HG03521 (cell line): ENCODE measurements around the gene RPS3.
"Not testable (repeated sequence)": the region's sequence is repeated elsewhere in the genome, so short reads cannot be mapped to it uniquely, and the experiment has no call there.

ENCODE experiments used
- ATAC-seq: cut with Tn5 transposase; IDR thresholded peaks from one replicate; pipeline ENCODE4 v1.9.1; 2021; ENCODE audit warnings: mild to moderate bottlenecking, moderate library complexity; ENCODE audit not compliant: unreplicated experiment

Gene RPS3

DNA sequence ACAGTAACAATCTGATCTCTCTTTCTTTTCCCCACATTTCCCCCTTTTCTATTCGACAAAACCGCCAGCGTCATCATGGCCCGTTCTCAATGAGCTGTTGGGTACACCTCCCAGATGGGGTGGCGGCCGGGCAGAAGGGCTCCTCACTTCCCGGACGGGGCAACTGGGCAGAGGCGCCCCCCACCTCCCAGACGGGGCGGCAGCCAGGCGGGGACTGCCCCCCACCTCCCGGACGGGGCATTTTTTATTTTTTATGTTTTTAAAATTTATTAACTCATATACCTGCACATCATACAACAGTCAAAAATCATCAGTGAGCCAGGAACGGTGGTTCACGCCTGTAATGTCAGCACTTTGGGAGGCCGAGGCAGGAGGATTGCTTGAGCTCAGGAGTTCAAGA, 20.5 kb upstream of the RPS3 start:
- ATAC-seq, result not testable (repeated sequence)

DNA sequence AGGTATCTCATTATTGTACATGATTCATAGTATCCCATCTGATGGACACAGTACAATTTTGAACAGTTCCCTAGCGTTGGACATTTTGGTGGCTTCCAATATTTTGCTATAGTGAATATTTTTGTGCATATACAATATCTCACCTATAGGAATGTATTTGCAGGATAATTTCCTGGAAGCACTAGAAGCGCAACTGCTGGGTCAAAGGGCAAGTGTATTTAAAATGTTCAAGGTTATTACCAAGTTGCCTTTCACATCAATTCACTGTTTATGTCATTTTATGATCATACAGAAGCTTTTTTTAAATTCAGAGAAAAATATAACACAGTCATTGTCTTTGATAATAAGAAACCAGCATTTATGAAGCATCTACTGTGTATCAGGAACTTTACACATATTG, 19.1 kb upstream of the RPS3 start:
- ATAC-seq, result no peak

DNA sequence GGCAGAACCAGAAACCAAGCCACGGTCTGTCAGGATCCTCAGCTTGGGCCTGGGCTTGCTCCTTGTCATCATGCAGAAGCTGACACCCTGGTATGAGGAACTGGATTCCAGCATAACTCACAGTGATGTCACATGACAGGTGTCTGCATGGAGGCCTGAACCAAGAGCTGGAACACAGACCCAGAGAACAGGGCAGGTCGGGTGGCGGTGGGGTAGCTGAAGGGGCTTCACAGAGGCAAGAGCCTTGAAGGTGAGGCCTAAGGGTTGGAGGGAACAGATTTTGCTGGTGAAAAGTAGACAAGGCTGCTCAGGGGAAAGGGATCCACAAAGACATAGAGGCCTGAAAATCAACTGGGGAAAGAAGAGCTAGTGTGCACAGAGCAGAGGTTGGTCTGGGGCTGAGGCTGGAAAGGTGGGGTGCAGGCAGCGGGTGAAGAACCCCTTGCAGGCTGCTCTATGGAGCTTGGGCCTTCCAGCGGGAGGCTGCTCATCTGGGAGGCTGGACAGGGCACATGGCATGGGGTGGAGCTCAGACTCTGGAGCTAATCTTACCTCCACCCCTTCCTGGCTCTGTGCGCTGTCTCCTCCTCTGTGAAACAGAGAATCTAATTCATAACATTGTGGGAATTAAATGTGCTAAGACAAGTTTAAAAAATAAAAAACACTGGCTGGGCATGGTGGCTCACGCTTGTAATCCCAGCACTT, 18.4 kb upstream of the RPS3 start:
- no peak for ATAC-seq

- no peak for ATAC-seq
These were observed 16.1 kb upstream of the RPS3 start for GRCh38 chr11:75383246-75383645.

- ATAC-seq, result no peak
These were observed 14.8 kb upstream of the RPS3 start for GRCh38 chr11:75384438-75385080.

GRCh38 chr11:75386942-75387630, 12.2 kb upstream of the RPS3 start:
- no peak for ATAC-seq

DNA sequence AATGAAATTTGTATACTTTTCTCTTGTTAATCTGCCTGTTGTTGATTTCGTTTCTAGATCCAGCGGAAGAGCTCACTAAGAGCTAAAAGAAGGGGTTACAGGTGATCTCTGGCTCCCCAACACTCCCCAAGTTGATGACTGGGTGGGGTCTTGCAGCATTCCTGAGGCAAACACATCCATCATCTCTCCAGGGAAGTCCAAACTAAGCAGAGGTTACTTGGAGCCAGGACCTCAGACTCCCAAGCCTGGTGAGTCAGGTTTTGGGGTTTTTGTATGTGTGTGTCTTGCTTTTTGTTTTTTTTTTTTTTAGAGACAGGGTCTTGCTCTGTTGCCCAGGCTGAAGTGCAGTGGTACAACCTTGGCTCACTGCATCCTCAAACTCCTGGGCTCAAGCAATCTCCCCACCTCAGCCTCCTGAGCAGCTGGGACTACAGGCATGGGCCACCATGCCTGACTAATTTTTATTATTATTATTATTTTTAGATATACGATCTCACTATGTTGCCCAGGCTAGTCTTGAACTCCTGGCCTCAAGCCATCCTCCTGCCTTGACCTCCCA, 11.5 kb upstream of the RPS3 start:
- ATAC-seq, result no peak

GRCh38 chr11:75388386-75389275, 10.7 kb upstream of the RPS3 start:
- no peak for ATAC-seq

DNA sequence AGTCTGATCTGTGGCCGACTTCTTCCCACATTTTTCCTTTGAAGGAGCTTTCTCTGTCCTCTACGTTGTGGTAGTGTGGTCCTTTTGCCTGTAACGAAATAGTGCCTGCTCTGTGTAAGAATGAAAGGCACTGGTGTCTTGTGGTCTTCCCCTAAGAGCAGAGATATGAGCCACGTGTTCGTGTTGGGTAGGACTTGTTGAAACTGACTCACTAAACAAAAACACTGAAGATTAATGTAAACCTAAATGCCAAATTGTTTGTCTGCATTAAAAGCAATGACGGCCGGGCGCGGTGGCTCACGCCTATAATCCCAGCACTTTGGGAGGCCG, 10.1 kb upstream of the RPS3 start:
- ATAC-seq, result no peak

GRCh38 chr11:75389925-75390324, 9.4 kb upstream of the RPS3 start:
- no peak for ATAC-seq

- ATAC-seq, result no peak
These were observed 5.1 kb upstream of the RPS3 start for GRCh38 chr11:75394085-75394840.

DNA sequence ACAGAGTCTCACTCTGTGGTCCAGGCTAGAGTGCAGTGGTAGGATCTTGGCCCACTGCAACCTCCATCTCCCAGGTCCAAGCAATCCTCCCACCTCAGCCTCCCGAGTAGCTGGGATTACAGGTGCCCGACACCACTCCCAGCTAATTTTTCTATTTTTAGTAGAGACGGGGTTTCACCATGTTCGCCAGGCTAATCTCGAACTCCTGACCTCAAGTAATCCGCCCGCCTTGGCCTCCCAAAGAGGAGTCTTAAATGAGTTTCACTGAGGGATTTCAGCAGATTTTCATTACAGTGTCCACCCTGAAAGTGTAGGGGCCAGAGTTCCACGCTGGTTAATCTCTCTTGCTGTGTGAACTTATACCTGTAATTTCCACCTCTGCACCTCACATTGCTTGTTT, 412 bp upstream of the RPS3 start:
- ATAC-seq, result no peak

- no peak for ATAC-seq
These were observed 988 bp downstream of the RPS3 start for GRCh38 chr11:75400146-75400865.

- no peak for ATAC-seq
These were observed 2.9 kb downstream of the RPS3 start for GRCh38 chr11:75402002-75402773.

GRCh38 chr11:75403037-75403436, 3.7 kb downstream of the RPS3 start:
- ATAC-seq, result no peak

- no peak for ATAC-seq
These were observed 4.8 kb downstream of the RPS3 start for GRCh38 chr11:75403983-75404658.

DNA sequence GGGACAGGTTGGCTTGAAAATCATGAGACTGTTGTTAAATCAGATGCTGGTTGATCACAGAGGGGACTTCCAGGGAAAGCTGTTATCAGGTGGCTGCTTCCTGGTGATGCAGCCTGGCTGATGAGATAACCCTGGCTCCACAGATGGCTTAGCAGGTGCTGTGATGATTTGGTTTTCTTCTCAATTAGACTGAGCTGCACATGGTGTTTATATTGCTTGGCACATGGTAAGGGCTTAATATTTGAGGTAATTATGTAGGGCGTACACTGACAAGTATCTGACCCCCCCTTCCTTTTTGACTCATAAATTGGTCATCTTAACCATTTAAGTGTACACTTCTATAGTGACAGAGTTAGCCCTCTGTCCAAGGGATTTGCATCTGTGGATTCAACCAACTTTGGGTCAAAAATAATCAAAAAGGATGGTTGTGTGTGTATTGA, 7.0 kb downstream of the RPS3 start:
- no peak for ATAC-seq

- no peak for ATAC-seq
These were observed 9.6 kb downstream of the RPS3 start for GRCh38 chr11:75408957-75409219.

DNA sequence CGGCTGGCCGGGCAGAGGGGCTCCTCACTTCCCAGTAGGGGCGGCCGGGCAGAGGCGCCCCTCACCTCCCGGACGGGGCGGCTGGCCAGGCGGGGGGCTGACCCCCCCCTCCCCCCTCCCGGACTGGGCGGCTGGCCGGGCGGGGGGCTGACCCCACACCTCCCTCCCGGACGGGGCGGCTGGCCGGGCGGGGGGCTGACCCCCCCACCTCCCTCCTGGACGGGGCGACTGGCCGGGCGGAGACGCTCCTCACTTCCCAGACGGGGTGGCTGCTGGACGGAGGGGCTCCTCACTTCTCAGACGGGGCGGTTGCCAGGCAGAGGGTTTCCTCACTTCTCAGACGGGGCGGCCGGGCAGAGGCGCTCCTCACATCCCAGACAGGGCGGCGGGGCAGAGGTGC, 10.7 kb downstream of the RPS3 start:
- not testable (repeated sequence) for ATAC-seq
